Right forelimb (tissue), 1 donor: Measurements from ENCODE around the gene XPO6.
"Not testable (repeated sequence)": the region's sequence is repeated elsewhere in the genome, so short reads cannot be mapped to it uniquely, and the experiment has no call there.

Experiments
- DNase-seq: peaks from one replicate; pipeline ENCODE4 v3.0.0-alpha.2; 2018

Gene XPO6, protein sequence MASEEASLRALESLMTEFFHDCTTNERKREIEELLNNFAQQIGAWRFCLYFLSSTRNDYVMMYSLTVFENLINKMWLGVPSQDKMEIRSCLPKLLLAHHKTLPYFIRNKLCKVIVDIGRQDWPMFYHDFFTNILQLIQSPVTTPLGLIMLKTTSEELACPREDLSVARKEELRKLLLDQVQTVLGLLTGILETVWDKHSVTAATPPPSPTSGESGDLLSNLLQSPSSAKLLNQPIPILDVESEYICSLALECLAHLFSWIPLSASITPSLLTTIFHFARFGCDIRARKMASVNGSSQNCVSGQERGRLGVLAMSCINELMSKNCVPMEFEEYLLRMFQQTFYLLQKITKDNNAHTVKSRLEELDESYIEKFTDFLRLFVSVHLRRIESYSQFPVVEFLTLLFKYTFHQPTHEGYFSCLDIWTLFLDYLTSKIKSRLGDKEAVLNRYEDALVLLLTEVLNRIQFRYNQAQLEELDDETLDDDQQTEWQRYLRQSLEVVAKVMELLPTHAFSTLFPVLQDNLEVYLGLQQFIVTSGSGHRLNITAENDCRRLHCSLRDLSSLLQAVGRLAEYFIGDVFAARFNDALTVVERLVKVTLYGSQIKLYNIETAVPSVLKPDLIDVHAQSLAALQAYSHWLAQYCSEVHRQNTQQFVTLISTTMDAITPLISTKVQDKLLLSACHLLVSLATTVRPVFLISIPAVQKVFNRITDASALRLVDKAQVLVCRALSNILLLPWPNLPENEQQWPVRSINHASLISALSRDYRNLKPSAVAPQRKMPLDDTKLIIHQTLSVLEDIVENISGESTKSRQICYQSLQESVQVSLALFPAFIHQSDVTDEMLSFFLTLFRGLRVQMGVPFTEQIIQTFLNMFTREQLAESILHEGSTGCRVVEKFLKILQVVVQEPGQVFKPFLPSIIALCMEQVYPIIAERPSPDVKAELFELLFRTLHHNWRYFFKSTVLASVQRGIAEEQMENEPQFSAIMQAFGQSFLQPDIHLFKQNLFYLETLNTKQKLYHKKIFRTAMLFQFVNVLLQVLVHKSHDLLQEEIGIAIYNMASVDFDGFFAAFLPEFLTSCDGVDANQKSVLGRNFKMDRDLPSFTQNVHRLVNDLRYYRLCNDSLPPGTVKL

DNA sequence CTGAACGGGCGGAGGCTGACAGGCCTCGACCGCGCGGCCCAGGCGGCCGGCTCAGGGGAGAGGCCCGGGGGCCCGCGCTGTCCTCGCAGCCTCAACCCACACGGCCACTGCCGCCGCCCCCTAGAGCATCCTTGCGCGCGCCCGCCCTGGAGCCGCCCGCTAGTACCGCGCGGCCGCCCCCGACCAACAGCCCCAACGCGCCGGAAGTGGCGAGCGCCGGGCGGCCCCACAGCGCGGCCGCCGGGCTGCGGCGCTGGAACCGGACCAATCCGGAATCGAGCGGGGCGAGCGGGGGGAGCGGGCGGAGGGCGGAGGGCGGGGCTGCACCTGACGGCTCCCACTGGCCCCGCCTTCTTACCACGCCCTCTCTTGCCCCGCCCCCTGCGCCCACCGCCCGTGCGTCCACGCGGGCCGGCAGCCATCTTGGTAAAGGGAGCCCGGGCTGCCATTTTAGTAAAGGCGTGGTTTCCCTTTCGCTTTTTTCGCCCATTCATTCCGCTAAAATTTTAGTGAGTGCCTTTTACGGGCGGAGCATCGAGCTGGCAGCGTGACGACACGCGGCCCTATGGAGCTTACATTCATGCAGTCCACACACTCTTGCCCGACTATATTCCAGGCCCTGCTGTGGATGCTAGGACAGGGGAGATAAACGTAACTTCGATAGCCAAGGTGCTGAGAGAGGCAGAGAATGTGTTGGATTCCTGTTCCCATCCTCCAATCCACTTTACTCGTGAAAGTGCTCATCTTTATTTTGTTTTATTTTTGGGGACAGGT is at the start of gene XPO6:
XPO6 (minus strand) TSS at position 208 of the 774 bp plus-strand sequence. CDS start 597 bp downstream, outside the sequence.
- peak; percentile 98 for DNase-seq

DNA sequence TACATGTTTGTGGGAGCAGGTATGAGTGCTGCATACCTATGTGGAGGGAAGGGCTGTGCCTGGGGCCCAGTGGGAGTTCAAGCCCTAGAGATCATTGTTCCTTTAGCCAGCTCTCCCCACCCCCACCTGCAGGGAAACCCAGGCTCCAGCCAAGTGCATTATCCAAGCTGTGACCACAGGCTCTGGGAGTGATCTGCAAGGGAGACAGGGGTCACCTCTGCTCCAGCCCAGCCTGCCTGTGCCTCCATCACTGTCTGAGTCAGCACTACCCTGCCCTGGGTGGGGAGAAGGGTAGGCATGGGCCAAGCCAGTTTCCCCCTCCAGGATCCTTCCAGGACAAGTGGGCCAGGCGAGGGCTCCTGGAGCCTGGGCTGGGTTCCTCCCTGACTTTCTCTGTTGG is 48.4 kb upstream of the XPO6 start:
- no peak for DNase-seq

DNA sequence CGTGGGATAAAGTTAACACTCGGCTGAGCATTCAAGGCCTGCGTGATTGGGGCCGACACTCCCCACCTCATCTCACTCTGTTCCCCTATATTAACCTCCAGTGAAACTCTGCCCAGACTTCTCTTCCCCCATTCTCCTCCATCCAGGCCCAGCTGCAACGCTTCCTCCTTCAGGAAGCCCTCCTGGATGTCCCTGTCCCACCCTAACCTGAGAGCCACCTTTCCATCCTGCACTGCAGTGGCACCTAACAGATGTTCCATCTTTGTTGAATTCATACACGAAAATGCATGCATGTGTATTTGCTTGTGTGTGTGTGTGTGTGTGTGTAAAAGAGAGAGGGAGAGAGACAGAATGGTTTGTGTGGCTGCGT is 48.0 kb upstream of the XPO6 start:
- no peak for DNase-seq

DNA sequence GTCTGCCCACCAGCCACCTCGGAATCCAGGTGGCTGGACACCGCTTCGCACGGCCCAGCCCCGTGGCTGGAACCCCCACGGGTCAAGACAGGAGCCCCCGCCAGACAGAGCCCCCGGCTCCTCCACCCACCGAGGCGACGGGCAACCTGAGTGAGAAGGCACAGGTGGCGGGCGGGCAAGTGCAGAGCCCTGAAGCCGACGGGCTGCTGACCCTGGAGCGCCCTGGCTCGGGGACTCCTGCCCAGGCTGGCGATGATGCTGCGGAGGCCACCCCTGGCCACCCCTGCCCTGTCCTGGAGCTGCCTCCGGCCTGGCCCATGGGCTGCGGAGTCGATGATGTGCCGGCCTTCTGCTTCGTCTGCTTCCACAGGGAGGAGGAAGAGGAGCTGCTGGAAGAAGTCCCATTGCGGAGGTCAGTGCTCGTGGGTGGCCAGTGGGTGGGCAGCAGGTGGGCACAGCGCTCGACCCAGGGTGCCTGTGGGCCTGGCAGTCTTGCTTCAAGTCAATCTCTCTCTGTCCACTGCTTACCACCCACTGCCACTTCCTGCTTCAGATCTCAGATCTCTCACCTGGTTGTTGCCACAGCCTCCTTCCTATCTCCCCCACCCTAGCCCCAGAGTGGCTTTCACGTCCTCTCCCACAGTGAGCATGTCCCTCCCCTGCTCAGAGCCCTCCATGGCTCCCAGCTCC is 47.5 kb upstream of the XPO6 start:
- DNase-seq = no peak

DNA sequence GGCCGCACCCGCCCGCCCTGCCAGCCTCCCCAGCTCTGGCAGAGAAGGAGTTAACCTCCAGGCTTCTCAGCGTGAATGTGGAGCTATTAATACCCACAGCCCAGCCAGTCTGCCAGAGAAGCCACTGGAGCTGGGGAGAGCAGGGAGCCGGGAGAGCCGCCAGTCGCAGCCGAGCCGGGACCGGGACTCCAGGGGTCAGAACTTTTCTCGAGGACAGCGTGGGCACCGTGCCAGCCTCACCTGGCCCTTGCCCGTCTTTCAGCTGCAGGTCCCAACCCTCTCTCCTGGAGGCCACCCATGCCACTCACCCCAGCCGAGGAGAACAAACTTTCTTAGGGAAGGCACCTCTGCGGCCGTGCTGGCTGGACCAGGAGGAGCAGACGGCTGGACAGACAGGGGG is 46.8 kb upstream of the XPO6 start:
- DNase-seq = peak; percentile 58

DNA sequence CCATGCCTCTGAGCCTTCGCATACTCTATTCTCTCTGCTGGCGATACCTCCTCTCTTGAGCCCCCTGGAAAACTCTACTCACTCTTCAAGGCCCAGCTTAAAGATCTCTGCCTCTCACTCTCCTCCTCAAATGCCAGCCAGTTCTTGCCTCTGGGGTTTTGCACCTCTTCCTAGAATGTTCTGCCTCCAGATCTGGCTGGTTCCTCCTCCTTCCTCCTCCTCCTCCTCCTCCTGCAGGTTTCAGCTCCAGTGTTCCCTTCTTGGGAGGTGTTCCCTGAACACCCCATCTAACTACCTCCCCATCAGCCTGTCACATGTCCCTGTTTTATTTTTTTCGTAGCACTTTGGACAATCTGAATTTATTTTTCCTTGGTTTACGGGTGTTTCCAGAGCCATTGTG is 45.5 kb upstream of the XPO6 start:
- DNase-seq = no peak

DNA sequence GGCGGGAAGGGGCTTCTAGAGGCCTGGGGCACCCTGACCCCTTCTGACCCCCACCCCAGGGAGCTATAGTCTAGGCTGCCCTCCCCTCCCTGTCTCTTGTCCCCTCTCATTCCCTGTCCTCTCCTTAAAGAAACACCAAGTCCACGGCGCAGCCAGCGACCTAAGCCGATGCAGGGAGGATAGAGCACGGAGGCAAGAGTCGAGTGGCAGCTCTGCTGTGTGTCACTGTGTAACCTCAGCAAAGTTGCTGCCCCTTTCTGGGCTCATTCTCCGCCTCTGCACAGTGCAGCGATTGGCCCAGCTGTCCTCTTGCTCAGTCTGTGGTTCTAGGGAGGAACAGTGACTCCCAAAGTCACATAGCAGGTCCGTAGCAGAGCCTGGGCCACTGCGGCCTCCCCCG is 44.1 kb upstream of the XPO6 start:
- DNase-seq = no peak

DNA sequence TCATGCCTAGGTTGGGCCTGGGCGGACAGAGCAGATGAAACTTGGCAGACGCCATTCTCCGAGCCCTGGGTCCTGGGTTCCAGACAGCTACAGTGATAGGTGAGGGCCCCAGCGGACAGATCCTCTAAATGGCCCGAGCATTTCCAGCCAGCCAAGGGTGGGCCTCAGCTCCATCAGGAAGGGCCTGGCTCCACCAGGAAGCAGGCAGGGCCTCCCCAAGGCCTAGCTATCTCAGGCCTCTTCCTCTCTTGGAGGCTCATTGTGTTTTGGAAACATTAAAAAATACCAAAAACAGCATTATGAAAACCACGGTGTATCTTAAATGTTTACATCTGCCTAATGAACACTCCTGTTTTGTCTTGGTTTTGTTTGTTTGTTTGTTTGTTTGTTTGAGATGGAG is 42.4 kb upstream of the XPO6 start:
- DNase-seq = no peak

DNA sequence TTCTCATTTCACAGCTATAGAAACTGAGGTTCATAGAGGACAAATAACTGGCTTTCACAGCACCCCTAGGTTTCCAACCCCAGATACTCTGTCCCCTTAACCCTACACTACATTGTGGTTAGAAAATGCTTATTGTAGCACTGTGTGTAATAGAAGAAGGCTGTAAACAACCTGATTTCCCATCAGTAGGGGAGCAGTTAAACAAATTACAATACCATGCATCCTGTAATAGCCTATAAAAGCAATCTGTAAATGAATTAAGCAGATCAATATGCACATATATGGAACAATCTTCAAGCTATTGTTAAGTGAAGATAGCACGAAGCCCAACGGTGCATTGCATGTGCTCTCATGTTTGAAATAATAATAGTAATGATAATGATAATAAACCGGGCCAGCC is 39.2 kb upstream of the XPO6 start:
- no peak for DNase-seq

DNA sequence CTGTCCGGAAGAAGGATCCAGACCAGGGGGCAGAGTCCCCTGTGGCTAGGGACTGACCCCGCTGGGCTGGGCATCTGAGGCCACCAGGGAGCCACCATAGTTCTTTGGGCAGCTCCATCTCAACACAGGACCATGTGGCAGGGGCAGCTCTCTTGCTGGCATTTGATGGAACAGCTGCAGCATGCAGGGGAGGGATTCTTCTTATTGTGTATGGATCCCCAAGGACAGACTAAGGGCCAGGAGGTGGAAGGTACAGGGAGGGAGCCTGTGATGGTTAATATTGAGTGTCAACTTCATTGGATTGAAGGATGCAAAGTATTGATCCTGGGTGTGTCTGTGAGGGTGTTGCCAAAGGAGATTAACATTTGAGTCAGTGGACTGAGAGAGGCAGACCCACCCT is 37.7 kb upstream of the XPO6 start:
- DNase-seq = not testable (repeated sequence)

DNA sequence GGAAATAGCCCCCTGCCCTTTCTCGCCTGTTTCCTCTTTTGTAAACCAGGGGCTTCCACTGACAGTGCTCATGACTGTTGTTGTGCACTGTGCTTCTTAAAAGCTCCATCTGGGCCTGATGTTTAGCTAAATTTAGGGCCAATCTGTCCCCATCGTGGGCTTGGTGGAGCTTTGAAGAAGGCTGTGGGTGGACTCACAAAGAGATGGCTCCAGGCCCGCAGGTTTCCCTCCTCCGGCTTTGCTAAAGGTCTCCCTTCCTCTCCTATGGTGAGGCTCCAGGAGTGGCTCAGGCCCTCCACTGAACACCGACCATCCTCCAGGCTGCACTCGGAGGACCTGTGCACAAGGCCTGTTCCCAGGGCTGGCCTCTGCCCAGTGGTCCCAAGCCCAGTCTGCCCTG is 30.2 kb upstream of the XPO6 start:
- no peak for DNase-seq

DNA sequence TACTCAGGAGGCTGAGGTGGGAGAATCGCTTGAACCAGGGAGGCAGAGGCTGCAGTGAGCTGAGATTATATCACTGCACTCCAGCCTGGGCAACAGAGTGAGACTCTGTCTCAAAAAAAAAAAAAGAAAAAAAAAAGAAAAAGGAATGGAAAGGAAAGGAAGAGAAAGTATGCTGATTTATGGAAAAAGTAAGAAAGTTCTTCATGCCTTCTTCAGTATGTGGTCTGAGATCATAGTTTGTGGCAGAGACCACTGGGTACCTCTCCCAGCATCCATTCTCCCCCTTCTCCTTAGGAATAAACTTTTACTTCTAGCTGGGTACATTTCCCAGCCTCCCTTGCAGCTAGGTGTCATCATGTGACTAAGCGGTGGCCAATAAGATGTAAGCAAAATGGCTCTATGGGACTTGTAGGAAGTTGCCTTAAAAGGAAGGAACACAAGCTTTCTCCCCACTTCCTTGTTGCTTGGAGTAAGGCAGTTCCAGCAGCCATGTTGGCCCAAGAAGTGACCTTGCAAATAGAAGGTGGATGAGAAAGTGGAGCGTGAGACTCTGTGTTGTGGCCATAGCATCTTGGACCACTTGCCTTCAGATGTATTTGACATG is 26.1 kb upstream of the XPO6 start:
- no peak for DNase-seq

DNA sequence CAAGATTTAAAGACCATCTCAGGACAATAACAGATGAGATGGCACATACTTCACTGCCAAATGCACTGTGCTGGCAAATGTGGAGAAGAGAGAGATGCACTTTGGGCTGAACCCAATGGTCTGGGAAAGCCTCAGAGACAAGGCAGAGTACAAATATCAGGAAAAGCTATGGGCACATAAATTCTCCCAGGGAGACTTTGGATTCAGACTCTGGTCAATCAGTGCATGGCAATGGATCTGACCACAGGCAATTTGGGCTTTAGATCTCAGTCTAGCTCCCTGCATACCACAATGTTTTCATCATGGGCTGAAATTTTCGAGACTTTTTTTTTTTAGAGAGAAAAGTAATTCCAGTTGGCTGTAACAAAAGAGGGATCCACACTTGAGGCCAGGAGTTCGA is 20.0 kb upstream of the XPO6 start:
- DNase-seq = no peak

DNA sequence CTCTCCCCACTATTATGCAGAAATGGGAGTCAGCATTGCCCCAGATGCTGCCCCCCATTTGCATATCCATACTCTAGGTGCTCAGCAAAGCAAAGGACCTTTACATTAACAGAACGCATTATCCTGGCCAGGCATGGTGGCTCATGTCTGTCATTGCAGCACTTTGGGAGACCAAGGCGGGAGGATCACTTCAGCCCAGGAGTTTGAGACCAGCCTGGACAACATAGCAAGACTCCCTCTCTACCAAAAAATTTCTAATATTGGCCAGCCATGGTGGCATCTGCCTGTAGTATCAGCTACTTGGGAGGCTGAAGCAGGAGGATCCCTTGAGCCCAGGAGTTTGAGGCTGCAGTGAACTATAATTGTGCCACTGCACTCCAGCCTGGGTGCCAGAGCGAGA is 12.1 kb upstream of the XPO6 start:
- DNase-seq = not testable (repeated sequence)

DNA sequence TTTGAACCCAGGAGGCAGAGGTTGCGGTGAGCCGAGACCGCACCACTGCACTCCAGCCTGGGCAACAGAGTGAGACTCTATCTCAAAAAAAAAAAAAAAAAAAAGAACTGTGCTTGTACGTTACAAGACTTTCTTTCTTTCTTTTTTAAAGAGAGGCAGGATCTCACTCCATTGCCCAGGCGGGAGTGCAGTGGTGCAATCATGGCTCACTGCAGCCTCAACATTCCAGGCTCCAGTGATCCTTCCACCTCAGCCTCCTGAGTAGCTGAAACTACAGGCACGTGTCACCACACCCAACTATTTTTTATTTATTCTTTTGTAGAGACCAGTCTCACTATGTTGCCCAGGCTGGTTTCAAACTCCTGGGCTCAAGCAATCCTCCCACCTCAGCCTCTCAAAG is 8.0 kb upstream of the XPO6 start:
- not testable (repeated sequence) for DNase-seq

DNA sequence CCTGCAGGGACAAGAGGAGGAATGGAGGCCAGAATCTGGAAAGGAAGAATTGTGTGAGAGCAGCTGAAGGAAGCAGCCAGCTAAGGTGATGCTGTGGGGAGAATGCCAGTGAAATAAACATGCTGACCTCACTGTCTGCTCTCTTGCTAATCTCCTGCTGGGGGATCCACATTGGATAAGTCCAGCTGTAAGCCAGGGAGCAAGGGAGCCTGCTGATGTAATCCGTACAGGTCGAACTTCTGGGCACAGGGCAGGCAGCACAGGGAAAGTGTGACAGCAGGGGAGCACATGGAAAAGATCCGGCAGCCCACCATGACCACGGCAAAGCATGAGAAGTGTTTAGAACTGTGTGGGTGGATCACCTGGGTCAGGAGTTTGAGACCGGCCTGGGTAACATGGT is 7.5 kb upstream of the XPO6 start:
- no peak for DNase-seq

DNA sequence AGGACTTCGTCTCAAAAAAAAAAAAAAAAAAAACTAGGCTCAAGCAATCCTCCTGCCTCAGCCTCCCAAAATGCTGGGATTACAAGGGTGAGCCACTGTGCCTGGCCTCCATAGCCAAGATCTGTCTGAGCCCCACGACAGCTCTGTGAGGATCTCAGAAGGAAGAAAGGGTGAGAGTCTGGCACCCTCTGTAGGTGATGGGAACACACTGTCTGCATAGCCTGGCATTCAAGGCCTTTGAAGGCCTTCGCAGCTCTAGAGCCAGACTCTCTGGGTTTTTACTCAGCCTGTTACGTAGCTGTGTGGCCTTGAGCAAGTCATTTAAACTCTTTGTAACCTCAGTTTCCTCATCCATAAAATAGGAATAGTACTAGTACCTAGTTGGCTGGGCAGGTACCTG is 6.3 kb upstream of the XPO6 start:
- no peak for DNase-seq

DNA sequence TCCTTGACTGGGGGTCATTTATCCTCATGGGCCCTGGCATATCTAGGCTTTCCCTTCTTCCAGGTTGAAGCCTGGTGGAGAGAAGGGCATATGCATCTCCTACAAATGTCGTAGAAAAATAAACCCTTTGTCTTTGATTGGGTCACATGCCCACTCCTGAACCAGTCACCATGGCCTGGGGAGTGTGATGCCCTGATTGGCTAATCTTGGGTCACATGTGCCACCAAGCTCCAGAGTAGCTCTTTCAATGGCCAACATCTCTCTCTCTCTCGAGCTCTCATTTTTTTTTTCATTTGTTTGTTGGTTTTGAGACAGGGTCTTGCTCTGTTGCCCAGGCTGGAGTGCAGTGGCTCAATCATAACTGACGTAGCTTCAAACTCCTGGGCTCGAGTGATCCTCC is 5.6 kb upstream of the XPO6 start:
- no peak for DNase-seq

DNA sequence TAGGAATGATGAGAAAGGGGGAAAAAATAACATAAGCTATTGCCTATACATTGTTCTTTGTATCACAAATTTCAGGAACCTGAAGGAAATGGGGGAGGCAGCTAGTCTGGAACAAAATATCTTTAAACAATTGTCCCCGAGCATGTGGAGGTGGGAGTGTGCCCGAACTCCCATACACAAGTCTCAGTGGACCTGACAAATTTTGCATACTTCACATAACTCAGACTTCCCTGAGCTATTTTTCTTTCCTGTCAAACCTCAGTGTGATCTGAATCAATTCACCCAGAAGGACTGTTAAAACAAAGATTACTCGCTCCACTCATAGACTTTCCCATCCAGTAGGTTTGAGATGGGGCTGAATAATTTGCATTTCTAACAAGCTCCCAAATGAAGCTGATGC is 1.6 kb upstream of the XPO6 start:
- no peak for DNase-seq

DNA sequence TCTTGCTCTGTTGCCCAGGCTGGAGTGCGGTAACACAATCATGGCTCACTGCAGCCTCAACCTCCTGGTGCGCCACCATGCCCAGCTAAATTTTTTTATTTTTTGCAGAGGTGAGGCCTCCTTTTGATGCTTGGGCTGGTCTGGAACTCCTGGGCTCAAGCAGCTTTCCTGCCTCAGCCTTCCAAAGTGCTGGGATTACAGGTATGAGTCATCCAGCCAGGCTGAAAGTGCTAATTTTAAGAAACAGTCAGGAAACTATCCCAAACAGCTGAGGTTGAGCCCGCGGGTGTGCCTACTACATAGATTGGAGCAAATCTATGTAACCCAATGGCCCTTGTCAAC is 738 bp upstream of the XPO6 start:
- DNase-seq = no peak

DNA sequence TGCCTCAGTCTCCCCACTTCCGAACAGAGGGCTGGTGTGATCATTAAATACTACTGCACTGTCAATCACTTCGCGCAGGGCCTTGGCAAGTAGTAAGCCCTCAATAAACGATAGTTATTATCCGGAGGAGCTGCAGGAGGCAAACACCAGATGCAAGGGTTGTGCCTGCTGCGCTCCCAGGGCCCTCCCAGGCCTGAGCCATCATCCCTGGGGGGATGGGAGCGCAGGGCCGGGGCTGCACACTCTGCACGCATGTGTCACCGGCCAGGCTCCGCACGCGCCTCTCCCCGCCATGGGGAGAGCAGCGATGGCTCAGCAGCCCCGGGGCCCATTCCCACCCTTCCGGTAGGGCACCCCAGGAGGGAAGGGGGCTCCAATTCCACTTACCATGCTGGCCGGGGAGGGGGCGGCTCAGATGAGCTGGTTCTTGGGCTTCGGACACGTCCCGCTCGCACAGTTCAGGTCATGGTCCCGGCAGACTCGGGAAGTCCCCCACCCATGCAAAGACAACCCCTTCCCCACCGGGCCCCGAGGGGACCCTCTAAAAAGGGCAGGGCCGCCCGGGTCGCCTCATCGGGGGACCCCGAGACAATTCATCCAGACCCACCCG is 681 bp downstream of the XPO6 start:
- peak; percentile 66 for DNase-seq

DNA sequence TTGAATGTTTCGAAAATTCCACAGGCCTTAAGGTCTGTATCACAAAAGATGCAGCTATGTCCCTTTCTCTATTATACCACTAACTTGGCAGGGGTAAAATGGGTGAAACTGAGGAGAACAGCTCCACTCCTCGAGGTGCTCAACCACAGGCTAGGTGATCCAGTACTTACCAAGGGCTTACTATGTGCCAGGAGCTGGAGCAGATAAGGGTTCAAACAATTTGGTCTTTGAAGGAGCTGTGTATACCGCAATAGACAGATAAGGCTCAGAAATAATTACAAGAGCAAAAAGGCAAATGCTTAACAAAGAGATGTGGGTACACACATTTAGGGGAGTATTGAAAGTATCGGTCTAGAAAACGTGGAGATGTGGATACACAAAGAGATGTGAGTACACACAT is 1.5 kb downstream of the XPO6 start:
- DNase-seq = no peak
